D721Med (cell line): ENCODE results near the gene ZNF343.

Source experiments
- DNase-seq: peaks from one replicate; pipeline ENCODE4 v3.0.0; 2011; ENCODE audit warnings: low spot score; ENCODE audit not compliant: insufficient read length
- FAIRE-seq: peaks from 2 replicates; lab custom pipeline; 2011; peaks lifted over from hg19 to GRCh38; lab: Jason Lieb, UNC
- TF ChIP-seq, protein P1 (sequence below): IDR thresholded peaks from 2 replicates; pipeline ENCODE4 v1.5.1; 2012; ENCODE audit warnings: mild to moderate bottlenecking, control low read depth; ENCODE audit not compliant: insufficient read depth; ENCODE audit errors: missing control alignments

Gene ZNF343

GRCh38 chr20:2508631-2509467, at the start of gene ZNF343:
Gene ZNF343 (minus strand): TSS chr20:2508915. CDS start chr20:2493895, 15,020 bp downstream.
- FAIRE-seq = no peak
- TF ChIP-seq, protein P1, sequence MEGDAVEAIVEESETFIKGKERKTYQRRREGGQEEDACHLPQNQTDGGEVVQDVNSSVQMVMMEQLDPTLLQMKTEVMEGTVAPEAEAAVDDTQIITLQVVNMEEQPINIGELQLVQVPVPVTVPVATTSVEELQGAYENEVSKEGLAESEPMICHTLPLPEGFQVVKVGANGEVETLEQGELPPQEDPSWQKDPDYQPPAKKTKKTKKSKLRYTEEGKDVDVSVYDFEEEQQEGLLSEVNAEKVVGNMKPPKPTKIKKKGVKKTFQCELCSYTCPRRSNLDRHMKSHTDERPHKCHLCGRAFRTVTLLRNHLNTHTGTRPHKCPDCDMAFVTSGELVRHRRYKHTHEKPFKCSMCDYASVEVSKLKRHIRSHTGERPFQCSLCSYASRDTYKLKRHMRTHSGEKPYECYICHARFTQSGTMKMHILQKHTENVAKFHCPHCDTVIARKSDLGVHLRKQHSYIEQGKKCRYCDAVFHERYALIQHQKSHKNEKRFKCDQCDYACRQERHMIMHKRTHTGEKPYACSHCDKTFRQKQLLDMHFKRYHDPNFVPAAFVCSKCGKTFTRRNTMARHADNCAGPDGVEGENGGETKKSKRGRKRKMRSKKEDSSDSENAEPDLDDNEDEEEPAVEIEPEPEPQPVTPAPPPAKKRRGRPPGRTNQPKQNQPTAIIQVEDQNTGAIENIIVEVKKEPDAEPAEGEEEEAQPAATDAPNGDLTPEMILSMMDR = no peak

DNA sequence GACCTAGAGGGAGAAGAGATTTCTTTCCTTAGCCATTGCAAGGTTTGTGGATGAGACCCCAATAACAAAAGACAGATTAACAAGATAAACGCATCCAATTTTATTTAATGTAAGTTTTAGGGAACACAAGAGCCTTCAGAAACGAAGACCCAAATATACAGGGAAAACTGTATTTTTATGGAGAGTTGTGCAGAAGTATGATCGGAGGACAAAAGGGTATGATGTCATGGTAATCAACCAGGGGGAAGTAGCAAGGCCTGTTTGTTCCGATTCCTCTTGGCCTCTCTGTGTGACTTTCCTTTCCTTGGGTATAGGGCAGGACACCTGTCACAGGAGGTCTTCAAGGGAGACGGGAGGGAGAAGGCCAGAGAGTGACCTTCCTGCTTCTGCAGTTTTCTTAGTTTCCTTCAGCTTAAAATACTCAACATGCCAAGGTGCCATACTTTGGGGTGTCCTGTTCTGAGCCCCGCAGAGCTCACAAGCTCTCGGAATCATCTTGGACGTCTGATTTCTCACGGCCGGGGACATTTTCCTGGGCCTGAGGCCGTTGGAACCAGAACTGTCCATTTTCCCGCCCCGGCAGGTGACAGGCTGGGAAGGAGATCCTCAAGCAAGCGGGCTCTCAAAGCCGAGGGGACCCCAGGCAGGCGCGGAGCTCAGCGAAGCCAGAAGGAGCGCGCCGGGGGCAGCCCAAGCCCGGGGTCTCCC, 49.3 kb upstream of the ZNF343 start:
- FAIRE-seq (no peak), DNase-seq (no peak)
- TF ChIP-seq, protein P1 = no peak

More at GRCh38 chr20:2508631-2509467, at the start of gene ZNF343:
- peak; percentile 36 for DNase-seq

DNA sequence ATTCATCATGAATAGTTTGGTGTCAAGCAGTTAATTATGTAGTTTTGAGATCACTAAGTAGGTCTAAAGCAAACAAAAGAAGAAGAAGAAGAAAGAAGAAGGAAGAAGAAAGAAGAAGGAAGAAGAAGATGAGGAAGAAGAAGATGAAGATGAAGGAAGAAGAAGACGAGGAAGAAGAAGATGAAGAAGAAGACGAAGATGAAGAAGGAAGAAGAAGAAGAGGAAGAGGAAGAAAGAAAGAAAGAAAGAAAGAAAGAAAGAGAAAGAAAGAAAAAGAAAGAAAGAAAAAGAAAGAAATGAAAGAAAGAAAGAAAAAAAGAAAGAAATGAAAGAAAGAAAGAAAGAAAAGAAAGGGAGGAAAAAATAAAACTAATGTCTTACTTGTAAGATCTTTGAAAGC, 36.9 kb upstream of the ZNF343 start:
- TF ChIP-seq, protein P1 = no peak
- no peak for DNase-seq
- FAIRE-seq = no peak

DNA sequence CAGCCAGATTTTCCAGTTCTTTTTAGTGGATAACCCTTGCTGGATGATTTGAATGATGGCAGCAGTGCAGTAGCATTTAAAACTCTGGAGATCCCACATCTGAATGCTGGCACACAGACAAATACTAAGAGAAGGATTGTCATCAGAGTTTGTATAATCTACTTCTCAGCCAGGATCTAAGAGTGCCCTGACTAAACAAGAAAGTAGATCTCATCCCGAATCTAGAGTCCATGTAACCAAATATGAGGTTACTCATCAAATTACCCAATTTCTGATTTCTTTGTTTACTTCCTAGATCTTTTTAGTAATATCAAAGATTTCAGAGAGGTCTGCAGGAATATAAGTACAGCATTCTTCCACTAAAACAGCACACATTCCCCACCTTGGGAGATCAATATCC, 35.5 kb upstream of the ZNF343 start:
- TF ChIP-seq, protein P1 = no peak
- FAIRE-seq (no peak), DNase-seq (no peak)

GRCh38 chr20:2542361-2542760, 33.6 kb upstream of the ZNF343 start:
- TF ChIP-seq, protein P1 = no peak
- FAIRE-seq (no peak), DNase-seq (no peak)

- TF ChIP-seq, protein P1 = no peak
- DNase-seq (no peak), FAIRE-seq (no peak)
Measured at GRCh38 chr20:2541940-2542339, 33.2 kb upstream of the ZNF343 start.
